Neutrophil (primary cell): ENCODE data around the gene CRLF1.

ENCODE experiments used
- H3K27ac ChIP-seq: fragments of 200-600 bp; sonication (generic); 2 replicates; pipeline ENCODE4 v1.5.1; 2016; ENCODE audit warnings: mild to moderate bottlenecking, moderate library complexity
- H3K27me3 ChIP-seq: fragments of 200-600 bp; sonication (generic); 2 replicates; pipeline ENCODE4 v1.6.0; 2016; ENCODE audit warnings: mild to moderate bottlenecking
- H3K36me3 ChIP-seq: fragments of 200-600 bp; sonication (generic); 2 replicates; pipeline ENCODE4 v1.5.1; 2017
- H3K4me1 ChIP-seq, 2 experiments: fragments of 200-600 bp in 1 of 2; sonication (generic) in 1 of 2; 1 replicate in 1 of 2; 2 replicates in 1 of 2; pipeline versions ENCODE4 v1.5.1 to v1.6.1; 2013 to 2016; ENCODE audit warnings: low read depth in 1 of 2, low read length in 1 of 2, mild to moderate bottlenecking in 1 of 2, moderate library complexity in 1 of 2; ENCODE audit not compliant: control insufficient read depth in 1 of 2, insufficient read depth in 1 of 2
- H3K4me3 ChIP-seq, 2 experiments: fragments of 200-600 bp in 1 of 2; sonication (generic) in 1 of 2; 1 replicate in 1 of 2; 2 replicates in 1 of 2; pipeline ENCODE4 v1.5.1; 2013 to 2016; ENCODE audit warnings: low read depth in 1 of 2, low read length in 1 of 2, mild to moderate bottlenecking in 1 of 2, moderate library complexity in 1 of 2
- H3K9me3 ChIP-seq: fragments of 200-600 bp; sonication (generic); 2 replicates; pipeline ENCODE4 v1.5.1; 2016
- TF ChIP-seq, protein P1 (sequence below): fragments of 200-600 bp; sonication (generic); IDR thresholded peaks from 2 replicates; pipeline ENCODE4 v1.5.1; 2016; ENCODE audit warnings: antibody characterized with exemption

Gene CRLF1

DNA sequence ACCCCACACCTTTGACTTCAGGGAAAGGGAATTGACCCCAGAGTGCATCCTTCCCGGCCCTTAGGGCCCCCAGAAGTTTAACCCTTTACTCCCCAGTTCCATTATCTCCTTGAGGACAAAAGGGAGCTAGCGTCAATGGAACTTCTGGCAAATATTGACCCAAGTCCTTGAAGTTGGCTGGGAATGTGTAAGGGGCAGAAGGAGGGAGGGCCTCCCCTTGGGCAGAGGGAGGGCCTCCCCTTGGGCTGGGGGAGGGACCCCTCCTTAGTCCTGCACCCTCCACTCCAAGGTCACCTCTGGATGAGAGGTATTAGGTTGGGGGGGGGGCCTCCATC lies 3.1 kb upstream of the CRLF1 start:
- Histone ChIP-seq H3K4me1 (peaks cover 0 to 6% of the 10 kb centered on the region in 2 experiments), H3K27ac (no peak overlapping the region), H3K4me3 (no peak overlapping the region), H3K9me3 (no peaks in the 10 kb centered on the region), H3K36me3 (no peaks in the 10 kb centered on the region), H3K27me3 (peaks cover 97% of the 10 kb centered on the region)
- TF ChIP-seq, protein P1, sequence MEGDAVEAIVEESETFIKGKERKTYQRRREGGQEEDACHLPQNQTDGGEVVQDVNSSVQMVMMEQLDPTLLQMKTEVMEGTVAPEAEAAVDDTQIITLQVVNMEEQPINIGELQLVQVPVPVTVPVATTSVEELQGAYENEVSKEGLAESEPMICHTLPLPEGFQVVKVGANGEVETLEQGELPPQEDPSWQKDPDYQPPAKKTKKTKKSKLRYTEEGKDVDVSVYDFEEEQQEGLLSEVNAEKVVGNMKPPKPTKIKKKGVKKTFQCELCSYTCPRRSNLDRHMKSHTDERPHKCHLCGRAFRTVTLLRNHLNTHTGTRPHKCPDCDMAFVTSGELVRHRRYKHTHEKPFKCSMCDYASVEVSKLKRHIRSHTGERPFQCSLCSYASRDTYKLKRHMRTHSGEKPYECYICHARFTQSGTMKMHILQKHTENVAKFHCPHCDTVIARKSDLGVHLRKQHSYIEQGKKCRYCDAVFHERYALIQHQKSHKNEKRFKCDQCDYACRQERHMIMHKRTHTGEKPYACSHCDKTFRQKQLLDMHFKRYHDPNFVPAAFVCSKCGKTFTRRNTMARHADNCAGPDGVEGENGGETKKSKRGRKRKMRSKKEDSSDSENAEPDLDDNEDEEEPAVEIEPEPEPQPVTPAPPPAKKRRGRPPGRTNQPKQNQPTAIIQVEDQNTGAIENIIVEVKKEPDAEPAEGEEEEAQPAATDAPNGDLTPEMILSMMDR = no peak

DNA sequence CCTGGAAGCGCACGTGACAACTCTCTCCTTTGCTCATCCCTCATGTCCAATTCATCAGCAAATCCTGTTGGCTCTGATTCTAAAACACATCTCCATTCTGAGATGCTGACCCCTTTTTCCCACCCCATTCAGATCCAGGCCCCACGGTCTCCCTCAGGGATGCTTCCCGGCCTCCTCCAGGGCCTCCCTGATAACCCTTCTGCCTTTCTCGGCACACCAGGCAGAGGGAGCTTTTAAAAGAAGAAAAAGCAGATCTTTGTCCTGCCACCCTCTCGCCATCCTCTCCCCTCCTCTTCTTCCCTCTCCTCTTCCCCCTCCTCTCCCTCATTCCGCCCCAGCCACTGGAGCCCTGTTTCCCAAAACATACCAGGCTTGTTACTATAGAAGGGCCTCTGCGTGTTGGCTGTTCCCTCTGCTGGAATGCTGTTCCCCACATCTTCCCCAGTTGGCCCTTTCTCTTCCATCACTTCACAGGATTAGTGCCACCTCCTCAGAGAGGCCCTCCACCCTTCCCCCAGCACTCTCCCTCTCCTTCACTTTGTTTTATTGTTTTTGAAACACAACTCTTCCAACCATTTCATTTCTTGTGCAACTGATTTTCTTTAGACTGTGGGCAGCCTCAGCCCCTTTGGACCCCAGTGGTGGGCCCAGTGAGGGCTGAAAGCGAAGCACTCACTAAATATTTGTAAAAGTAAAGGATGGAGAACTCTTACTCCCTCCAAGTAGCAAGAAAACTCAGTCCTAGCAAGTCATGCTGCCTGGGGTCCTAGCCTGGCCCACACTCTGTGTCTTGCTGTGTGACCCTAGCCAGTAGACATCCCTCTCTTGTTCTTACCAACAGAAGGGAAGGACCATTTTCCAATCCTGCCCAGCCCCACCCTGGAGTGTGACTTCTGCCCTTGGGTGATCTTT lies 2.5 kb upstream of the CRLF1 start:
- peaks cover 0 to 6% of the 10 kb centered on the region in 2 experiments for H3K4me1 ChIP-seq
- no peak overlapping the region for H3K4me3 ChIP-seq
- H3K27me3 ChIP-seq = peaks cover 97% of the 10 kb centered on the region

DNA sequence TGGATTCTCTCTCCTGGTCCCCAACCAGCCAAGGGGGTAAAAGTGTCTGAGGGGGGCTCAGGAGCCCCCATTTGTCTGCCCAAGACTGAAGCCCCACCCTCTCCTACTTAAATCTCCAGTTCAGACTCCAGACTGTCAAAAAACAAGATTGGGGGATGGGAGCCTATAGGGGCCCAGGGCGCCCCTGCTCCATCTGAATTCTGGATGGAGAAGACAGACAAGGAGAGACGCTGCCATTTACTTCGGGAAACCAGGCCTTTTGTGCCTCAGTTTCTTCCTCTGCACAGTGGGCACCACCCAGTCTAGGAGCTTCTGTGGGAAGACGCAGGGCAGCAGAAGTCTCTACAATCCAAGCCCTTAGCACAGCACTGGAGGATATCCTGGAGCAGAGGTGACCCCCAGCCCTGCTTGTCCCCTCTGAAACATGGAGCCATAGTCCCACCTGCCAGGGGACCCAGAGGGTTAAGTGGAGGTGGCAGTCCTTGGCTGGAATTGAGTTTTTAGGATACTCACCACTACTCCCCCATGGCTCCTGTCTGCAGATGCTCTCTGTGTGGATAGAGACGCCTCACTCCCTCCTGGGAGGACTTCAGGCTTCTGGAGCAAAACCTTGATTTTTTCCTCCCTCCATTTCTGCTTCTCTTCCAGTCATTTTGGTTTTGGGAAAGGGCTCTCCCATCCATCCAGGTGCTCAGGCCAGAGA lies 1.7 kb upstream of the CRLF1 start:
- Histone ChIP-seq H3K4me3 (no peak overlapping the region), H3K27me3 (peaks cover 97% of the 10 kb centered on the region), H3K9me3 (no peaks in the 10 kb centered on the region), H3K27ac (no peak overlapping the region), H3K36me3 (no peaks in the 10 kb centered on the region), H3K4me1 (peaks cover 0 to 6% of the 10 kb centered on the region in 2 experiments)
- TF ChIP-seq, protein P1 = no peak

More for the DNA sequence above, 2.5 kb upstream of the CRLF1 start:
- TF ChIP-seq, protein P1 = no peak
- Histone ChIP-seq H3K36me3 (no peaks in the 10 kb centered on the region), H3K27ac (no peak overlapping the region), H3K9me3 (no peaks in the 10 kb centered on the region)

DNA sequence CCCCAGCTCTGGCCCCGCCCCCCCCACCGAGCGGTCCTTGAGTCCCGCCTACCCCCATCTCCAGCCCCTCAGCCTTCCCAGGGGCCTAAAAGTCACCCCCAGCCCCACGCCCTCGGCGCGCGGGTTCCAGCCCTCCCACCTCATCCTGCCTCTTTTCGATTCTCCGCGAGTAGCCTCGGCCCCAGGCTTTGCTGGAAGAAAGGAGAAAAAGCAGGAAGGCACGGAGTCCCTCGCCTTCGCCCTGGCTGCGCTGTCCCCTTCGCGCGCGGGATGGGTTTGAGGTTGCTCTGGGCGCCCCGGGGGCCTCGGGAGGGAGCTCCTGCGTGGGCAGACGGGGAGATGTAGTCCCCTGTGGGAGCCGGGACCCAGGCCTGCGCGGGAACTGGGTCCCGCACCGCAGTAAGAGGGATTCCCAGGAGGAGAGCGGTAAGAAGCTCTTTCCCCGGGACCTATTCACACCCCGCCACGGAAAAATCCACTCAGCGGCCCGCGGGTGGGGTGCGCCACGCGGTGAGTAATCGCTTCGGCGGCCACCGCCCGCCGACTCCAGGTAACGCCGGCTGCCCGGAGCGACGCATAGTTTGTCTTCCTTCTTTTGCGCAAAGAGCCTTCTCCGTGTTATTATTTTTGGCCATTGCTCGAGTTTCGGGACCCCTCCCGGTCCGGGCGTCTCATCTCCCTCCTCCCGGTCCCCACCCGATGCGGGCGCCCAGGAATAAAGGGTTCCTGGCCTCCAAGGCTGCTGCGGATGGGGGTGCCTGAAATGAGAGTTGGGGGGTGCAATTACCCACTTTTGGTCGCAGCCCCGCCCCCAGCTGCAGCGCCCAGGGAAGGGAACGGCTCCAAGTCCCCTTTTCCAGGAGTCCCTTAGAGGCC lies 865 bp upstream of the CRLF1 start:
- no peak overlapping the region for H3K27ac ChIP-seq
- TF ChIP-seq, protein P1 = no peak
- H3K27me3 ChIP-seq = peaks cover 97% of the 10 kb centered on the region
- no peaks in the 10 kb centered on the region for H3K9me3 ChIP-seq
- H3K4me1 ChIP-seq = peaks cover 0 to under 1% of the 10 kb centered on the region in 2 experiments
- no peak overlapping the region for H3K4me3 ChIP-seq
- H3K36me3 ChIP-seq = no peaks in the 10 kb centered on the region

DNA sequence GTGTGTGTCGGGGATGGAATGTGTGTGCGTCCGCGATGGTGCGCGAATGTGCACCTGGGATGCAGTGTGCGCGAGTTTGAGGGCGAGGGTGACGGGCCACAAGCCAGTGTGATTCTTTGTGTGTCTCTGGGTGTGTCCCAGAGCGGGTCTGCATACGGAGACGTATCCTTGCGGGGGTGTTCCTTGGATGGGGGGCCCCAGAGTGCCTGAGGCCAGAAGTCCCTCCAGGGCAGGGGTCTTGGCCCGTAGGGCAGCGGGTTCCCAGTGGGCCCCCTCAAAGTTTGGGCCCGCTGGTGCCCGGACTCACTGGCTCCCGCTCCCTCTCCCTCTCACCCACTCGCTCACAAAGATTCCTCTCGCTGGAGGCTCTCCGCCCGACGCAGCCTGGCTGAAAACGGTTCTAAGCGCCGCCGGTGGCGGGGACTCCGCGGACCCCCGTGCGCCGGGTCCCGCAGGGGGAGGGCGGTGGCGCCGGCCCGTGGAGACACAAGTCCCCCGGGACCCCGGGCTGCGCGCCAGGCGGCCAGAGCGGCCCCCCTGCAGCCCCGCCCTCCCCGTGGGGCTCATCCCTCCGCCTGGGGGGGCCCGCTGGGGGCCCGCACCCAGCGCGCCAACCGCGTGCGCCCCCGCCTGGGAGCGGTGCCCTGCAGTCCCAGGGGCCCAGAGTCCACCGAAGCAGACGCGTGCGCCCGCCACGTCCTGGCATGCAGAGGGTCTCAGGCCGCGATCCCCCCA lies 886 bp downstream of the CRLF1 start:
- Histone ChIP-seq H3K4me3 (no peak overlapping the region), H3K9me3 (no peaks in the 10 kb centered on the region), H3K27me3 (peaks cover 97% of the 10 kb centered on the region), H3K36me3 (no peaks in the 10 kb centered on the region), H3K27ac (no peak overlapping the region), H3K4me1 (no peaks in the 10 kb centered on the region)
- TF ChIP-seq, protein P1 = no peak
